ENCODE measurements around the gene CNOT2.

GRCh38 chr12:70213707-70214106 is 29.5 kb upstream of the CNOT2 start:
- TF ChIP-seq CTCF (IDR thresholded peaks at IDR 0.05), result no peak
- no peak for TF ChIP-seq EP300 (IDR thresholded peaks at IDR 0.05)
- no peak for TF ChIP-seq POLR2A (IDR thresholded peaks at IDR 0.05)

All from upper lobe of left lung (tissue), 4 donors.